NCI-H526 treated with DMSO at 0.1 percent for 48 hours (cell line): ENCODE data around the gene PTPRM.

Experiments used
- DNase-seq: peaks from one replicate; lab custom pipeline; 2025; lab: John Stamatoyannopoulos, UW

The PTPRM gene

DNA sequence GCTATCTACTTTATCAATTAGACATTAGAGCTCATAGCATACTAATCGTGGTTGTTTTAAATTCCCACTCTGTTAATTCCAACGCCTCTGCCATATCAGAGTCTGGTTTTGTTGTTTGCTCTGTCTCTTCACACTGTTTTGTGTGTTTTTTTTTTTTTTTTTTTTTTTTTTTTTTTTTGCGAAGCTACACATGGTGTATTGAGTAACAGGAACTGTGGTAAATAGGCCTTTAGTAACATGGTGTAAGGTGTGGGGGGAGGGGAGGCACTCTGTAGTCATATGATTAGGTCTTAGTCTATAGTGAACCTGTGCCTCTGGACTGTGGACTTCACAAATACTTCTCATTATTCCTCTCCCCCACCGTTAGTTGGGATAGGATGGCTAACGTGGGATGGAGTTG is 671.4 kb downstream of the PTPRM start:
- no peak for DNase-seq

- DNase-seq: no peak
These were observed 674.6 kb downstream of the PTPRM start for GRCh38 chr18:8241731-8242130.

DNA sequence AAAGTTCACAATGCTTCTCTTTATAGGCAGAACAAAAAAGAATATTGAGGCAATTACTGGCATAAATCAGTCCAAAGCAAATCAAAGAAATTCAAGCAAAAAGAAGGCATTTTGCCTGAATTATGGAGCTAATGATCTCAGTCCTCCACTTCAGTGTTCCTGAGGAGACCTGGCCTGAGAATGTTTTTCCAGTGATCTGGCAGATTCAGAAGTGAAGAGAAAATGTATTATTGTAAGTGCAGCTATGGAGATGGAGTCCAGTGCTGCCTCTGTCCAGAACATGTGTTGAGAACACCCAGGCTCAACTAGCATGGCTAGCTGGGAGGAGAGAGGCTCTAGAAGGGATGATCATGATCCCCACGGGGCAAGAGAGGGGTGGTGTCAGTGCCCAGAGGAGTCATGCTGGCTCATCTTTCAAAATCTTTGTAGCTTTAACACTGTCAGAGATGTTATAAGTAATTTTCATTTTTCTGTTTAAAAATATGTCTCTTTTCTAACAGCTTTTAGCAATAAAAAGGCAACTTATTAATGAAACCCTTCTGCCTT is 675.1 kb downstream of the PTPRM start:
- no peak for DNase-seq

DNA sequence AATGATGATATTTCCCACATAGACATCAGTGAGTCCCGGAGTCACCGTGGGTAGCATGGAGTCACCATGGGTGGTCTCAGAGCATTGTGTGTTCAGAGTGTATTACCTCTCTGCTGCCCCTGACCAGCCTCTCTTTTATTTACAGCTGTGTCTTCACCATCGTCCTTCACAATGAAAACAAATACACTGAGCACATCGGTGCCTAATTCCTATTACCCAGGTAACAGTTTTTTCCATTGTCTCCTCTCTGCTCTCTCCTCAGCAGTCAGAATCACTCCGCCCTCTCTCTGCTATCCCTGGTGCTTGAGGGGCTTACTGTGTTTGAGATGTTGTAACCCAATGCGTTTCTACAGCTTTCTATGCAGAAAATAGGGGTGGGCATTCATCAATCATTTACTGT is 680.6 kb downstream of the PTPRM start:
- no peak for DNase-seq

DNA sequence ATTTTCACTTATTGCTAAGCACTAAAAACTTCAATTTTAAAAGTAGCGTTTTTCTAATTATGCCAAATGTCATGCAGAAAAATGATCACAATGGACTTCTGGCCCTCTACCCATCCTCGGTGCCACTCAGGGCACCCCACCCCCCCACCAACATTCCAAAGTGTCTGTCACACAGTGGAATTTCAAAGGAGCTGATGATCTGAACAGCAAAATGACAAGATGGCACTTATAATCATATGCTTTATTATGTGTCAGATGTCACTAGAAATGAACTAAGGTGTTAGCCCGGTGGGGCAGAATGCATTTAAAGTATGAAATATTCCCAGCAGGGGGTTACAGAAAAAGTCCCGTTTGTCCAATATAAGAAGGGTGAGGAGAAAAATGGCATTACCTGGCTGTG is 681.5 kb downstream of the PTPRM start:
- DNase-seq: no peak

DNA sequence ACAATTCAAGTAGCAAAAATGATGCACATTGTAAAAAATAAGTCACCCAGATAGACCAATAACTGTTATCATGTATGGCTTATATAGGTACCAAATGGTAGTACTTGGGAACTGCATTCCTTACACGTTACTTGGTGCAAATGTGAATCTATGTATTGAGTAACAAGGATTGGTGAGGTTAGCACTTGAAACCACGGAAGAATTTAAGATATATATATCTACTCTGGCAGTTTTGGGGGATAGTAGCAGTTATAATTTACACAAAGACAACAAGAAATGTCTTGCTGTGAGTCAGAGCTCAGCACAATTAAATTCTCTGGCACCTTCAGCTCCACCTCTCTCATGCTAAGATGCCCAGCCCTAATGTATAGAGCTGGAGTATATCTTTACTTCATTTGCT is 682.7 kb downstream of the PTPRM start:
- DNase-seq: no peak

DNA sequence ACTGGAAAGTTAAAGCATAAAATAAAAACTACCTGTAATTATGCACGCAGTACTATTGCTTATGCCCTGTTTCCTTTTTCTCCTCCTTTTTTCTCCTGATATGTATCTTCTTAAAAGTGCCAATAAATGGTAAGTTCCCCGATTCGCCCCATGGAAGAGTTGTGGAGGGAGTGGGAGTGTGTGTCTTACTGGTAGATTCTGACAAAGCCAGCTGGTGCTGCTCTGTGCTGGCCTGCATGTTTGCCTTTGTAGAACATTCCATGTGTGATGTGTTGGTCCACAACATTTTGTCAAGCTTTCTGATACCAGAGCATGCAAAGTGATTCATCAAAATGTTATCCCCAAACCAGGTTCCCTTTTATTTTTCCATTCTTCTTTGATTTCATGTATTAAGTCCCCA is 685.3 kb downstream of the PTPRM start:
- no peak for DNase-seq

GRCh38 chr18:8253944-8254343 is 686.8 kb downstream of the PTPRM start:
- no peak for DNase-seq

DNA sequence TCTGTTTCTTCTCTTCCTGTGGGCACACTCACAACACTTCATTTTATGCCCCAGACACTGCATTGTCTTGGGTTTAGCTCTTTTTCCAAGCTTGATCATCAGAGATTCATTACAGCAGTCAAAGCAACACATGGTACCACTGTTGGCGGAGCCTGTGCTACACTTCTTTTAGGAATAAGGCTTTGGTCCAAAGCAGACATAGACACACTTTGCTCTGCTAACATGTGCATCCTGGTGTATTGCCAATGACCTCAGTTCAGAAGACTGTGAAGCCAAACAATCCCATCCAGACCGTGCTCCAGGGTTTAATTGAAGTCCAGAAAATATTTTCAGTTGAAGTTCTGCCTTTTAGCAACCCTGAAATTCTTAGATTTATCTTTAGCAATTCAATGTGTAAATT is 687.5 kb downstream of the PTPRM start:
- DNase-seq: no peak

- no peak for DNase-seq
These were observed 690.8 kb downstream of the PTPRM start for GRCh38 chr18:8257851-8258434.

DNA sequence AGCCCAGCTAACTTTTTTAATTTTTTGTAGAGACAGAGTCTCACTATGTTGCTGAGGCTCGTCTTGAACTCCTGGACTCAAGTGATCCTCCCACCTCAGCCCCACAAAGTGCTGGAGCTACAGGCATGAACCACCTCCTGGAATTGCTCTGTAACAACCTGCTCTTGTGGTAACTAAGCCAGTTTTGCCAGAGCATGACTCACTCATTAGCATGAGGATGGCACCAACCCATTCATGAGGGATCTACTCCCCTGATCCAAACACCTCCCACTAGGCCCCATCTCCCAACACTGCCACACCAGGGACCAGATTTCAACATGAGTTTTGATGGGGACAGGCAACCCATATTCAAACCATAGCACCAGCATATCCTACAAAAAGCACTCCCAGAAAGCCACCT is 693.2 kb downstream of the PTPRM start:
- no peak for DNase-seq

GRCh38 chr18:8260827-8261226 is 693.7 kb downstream of the PTPRM start:
- DNase-seq: no peak

DNA sequence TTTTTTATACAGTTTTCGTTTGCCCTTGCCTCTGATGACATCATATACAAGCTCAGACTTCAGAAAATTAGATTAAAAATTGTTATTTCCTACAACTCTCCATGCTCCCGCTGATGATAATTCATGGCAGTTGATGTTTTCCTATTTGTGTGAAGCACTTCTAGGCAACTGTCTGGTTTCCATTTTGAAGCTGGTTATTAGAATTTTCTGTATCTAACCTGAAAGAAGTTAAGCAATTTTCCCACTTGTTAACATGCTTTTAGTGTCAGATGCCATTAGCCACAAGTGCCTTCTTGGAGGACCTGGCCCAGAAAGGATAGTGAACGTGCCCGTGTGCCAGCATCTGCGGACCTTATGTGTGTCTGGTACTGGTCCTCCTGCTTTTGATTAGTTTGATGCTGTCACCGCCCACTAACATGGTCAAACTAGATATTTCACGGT is 694.6 kb downstream of the PTPRM start:
- DNase-seq: no peak

- DNase-seq: no peak
These were observed 695.1 kb downstream of the PTPRM start for GRCh38 chr18:8262221-8262620.

GRCh38 chr18:8264116-8264515 is 697.0 kb downstream of the PTPRM start:
- no peak for DNase-seq

GRCh38 chr18:8264861-8265411 is 697.8 kb downstream of the PTPRM start:
- no peak for DNase-seq

- no peak for DNase-seq
These were observed 705.1 kb downstream of the PTPRM start for GRCh38 chr18:8272254-8272653.

GRCh38 chr18:8274370-8274769 is 707.3 kb downstream of the PTPRM start:
- no peak for DNase-seq

DNA sequence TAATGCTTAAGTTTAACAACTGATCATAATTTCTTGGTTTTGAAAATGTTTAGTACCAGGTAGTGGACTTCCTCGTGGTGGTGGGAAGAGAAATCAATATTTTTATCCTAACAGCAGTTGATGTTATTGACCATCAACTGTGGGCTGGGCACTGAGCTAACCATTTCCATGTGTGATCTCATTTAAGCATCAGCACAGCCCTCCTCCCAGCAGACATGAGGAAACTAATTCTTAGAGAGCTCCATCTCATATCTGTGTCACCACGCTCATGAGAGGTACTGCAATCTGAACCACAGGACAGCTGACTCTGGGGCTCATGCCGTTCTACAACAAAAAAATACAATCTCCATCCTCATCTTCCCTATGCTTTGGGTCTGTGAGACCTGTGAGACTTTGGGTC is 709.3 kb downstream of the PTPRM start:
- DNase-seq: no peak

DNA sequence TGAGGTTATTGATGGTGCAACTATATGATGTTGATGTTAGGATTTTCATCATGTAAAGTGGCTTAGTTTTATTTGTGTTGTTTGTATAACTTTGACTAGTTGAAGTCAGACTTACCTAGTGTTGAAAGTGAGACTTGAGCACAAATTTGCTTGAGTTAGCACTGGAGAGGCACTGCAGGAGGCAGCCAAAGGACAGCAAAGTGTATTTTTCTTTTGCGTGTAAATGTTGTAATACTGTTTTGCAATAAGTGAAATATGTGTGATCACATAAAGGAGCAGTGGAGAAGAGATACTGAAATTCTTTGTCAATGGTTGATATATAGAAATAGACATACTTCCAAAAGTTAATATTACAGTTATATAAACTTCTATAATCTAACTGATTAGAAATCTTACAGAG is 710.2 kb downstream of the PTPRM start:
- DNase-seq: no peak

- DNase-seq: no peak
These were observed 712.2 kb downstream of the PTPRM start for GRCh38 chr18:8279346-8279745.

- DNase-seq: no peak
These were observed 712.7 kb downstream of the PTPRM start for GRCh38 chr18:8279781-8280330.

GRCh38 chr18:8283891-8284585 is 716.9 kb downstream of the PTPRM start:
- no peak for DNase-seq
